Measurements from ENCODE around the gene DACH1. TPM values are rescaled to one million over a fixed set of nuclear protein-coding genes. Genes with fewer than 3 reads are reported as not detected.
A peak's percentile ranks its signal among the peaks of the same experiment; 100 is the strongest.

Gene DACH1
- total and polyA plus RNA-seq, 2 donors from 2014 or later: 5.3 to 10.4 TPM

- H3K9me3 ChIP-seq (ENCODE audit: control insufficient read depth in 2 of 3, insufficient read depth in 1 of 3, low read length in 3 of 3): no peaks in the 10 kb centered on the region
- no peaks in the 10 kb centered on the region for H3K36me3 ChIP-seq (ENCODE audit: control insufficient read depth in 2 of 3, insufficient read depth in 3 of 3, low read length in 3 of 3)
- no peak overlapping the region for H3K27ac ChIP-seq (ENCODE audit: low read depth in 2 of 2, low read length in 2 of 2)
- intact Hi-C loops (cut with DNase I): no loop called here
- no peak for TF ChIP-seq CTCF (IDR thresholded peaks at IDR 0.05; ENCODE audit: borderline replicate concordance, extremely low read depth, insufficient read depth)
- H3K9ac ChIP-seq (ENCODE audit: low read length in 3 of 3): no peak overlapping the region
- H3K4me3 ChIP-seq (ENCODE audit: low read length in 3 of 3): no peak overlapping the region
- DNase-seq: peak in 1 of 5 donors; percentile 61
- FAIRE-seq: no peak
- H3K4me1 ChIP-seq (ENCODE audit: control insufficient read depth in 2 of 3, insufficient read depth in 2 of 3, low read depth in 1 of 3, low read length in 3 of 3): peaks cover 0 to 5% (median 0%) of the 10 kb centered on the region in 3 donors
- no peaks in the 10 kb centered on the region for H3K27me3 ChIP-seq (ENCODE audit: control insufficient read depth, insufficient read depth, low read length)
These were observed 241.3 kb downstream of the DACH1 start for GRCh38 chr13:71625694-71626093.

DNA sequence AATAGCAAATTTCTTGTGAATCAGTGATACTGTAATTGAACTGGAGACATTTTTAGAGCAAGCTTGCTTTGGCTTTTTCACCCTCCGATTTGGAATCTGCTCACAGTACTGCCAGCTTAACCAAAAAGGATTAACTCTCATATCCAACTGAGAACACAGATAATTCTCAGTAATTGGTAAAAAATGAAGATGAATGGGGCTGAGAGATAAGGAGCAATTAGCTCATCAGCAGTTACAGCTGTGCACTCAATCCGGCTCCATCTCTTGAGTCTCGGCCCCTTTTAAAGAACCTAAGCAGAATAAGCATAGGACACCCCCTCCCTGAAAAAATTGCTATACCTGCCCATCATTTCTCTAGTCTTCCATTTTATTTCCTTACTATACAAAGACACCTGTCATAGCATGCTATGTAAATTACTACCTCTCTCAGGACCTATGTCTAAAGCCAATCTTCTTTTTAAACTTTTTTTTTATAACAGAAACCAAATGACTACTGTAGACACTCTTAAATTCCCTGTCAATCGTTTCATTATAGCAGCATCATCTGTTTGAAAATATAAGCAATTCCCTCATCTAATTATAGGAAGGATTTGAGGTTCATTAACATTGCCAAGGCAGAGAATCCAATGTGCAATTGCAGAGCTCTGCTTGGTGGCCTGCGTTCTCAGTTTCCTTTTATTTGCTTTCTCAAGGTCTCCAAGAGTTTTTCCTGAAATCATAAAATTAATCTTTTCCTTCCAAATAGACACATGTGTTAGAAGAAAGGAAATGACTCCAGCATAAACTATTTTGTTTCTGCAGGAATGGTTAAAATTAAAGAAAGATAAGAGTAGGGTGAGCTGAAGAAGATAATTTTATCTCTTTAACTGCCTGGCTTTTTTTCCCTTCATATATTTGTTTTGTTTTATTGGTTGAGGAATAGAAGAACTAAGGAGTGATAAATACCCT lies 242.1 kb downstream of the DACH1 start:
- no peak overlapping the region for H3K27ac ChIP-seq (ENCODE audit: low read depth in 2 of 2, low read length in 2 of 2)
- TF ChIP-seq CTCF (IDR thresholded peaks at IDR 0.05; ENCODE audit: borderline replicate concordance, extremely low read depth, insufficient read depth): no peak
- no peaks in the 10 kb centered on the region for H3K9me3 ChIP-seq (ENCODE audit: control insufficient read depth in 2 of 3, insufficient read depth in 1 of 3, low read length in 3 of 3)
- H3K36me3 ChIP-seq (ENCODE audit: control insufficient read depth in 2 of 3, insufficient read depth in 3 of 3, low read length in 3 of 3): no peaks in the 10 kb centered on the region
- no peak overlapping the region for H3K9ac ChIP-seq (ENCODE audit: low read length in 3 of 3)
- peaks cover 0 to 5% (median 0%) of the 10 kb centered on the region in 3 donors for H3K4me1 ChIP-seq (ENCODE audit: control insufficient read depth in 2 of 3, insufficient read depth in 2 of 3, low read depth in 1 of 3, low read length in 3 of 3)
- H3K4me3 ChIP-seq (ENCODE audit: low read length in 3 of 3): no peak overlapping the region
- H3K27me3 ChIP-seq (ENCODE audit: control insufficient read depth, insufficient read depth, low read length): no peaks in the 10 kb centered on the region
- intact Hi-C loops (cut with DNase I): no loop called here
- no peak for FAIRE-seq
- no peak for DNase-seq

- H3K36me3 ChIP-seq (ENCODE audit: control insufficient read depth in 2 of 3, insufficient read depth in 3 of 3, low read length in 3 of 3): no peaks in the 10 kb centered on the region
- DNase-seq (peak in 2 of 5 donors; percentile 42 to 56), FAIRE-seq (no peak)
- no peaks in the 10 kb centered on the region for H3K27me3 ChIP-seq (ENCODE audit: control insufficient read depth, insufficient read depth, low read length)
- H3K9me3 ChIP-seq (ENCODE audit: control insufficient read depth in 2 of 3, insufficient read depth in 1 of 3, low read length in 3 of 3): no peaks in the 10 kb centered on the region
- H3K27ac ChIP-seq (ENCODE audit: low read depth in 2 of 2, low read length in 2 of 2): no peak overlapping the region
- no peak overlapping the region for H3K9ac ChIP-seq (ENCODE audit: low read length in 3 of 3)
- H3K4me3 ChIP-seq (ENCODE audit: low read length in 3 of 3): no peak overlapping the region
- H3K4me1 ChIP-seq (ENCODE audit: control insufficient read depth in 2 of 3, insufficient read depth in 2 of 3, low read depth in 1 of 3, low read length in 3 of 3): peaks cover 0 to 5% (median 0%) of the 10 kb centered on the region in 3 donors
- TF ChIP-seq CTCF (IDR thresholded peaks at IDR 0.05; ENCODE audit: borderline replicate concordance, extremely low read depth, insufficient read depth): no peak
- intact Hi-C loops (cut with DNase I): no loop called here
These were observed 245.6 kb downstream of the DACH1 start for GRCh38 chr13:71621174-71622124.
